22Rv1 (cell line): Measurements from ENCODE around the gene KIF3A.

Experiments
- CTCF ChIP-seq: fragments of 450-650 bp; IDR thresholded peaks from 2 replicates; pipeline ENCODE4 v1.5.1; 2017; ENCODE audit warnings: mild to moderate bottlenecking
- ZFX ChIP-seq: fragments of 450-650 bp; IDR thresholded peaks from 2 replicates; pipeline ENCODE4 v1.6.1; 2017; ENCODE audit warnings: antibody characterized with exemption, borderline replicate concordance

- TF ChIP-seq CTCF = no peak
- TF ChIP-seq ZFX = no peak
These were observed 26.1 kb upstream of the KIF3A start for GRCh38 chr5:132763181-132764036.
